ENCODE measurements around the gene IGF1. TPM values are rescaled to one million over a fixed set of nuclear protein-coding genes. Genes with fewer than 3 reads are reported as not detected.
A peak's percentile ranks its signal among the peaks of the same experiment; 100 is the strongest.

Gene IGF1
- 0.34 and 0.83 TPM in 2 replicates for total RNA-seq

DNA sequence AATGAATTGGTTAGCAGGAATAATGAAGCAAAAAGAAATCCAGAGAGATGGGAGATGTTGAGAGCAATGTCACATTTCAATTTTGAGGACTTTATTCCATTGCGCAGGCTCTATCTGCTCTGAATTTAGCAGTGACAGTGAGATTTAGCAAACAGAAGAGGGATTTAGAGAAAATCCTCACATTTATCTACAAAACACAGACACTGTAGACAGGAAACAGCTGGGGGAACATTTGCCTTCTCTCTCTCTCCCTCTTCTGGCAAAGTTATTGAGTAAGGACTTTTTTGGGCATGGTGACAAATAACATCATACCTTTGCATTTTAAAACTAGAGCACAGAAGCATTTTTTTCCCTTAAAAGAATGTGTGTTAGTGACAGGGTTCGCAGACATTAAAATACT, at the start of gene IGF1:
TSS of gene IGF1 (minus strand) at position 158 of the 400 bp plus-strand sequence. CDS start 182 bp downstream, outside the sequence.
- intact Hi-C loops (cut with micrococcal nuclease), result loop anchor here (5.0 kb wide), 3 partner anchors 247 to 688 kb away; partner anchors contain the start of gene DRAM1
- H3K9me3 Mint-ChIP-seq, result no peaks in the 10 kb centered on the region
- H3K27ac Mint-ChIP-seq, result peak within 1 kb of the TSS; percentile 14
- H3K4me1 Mint-ChIP-seq (ENCODE audit: low read depth), result peaks cover 42% of the 10 kb centered on the region
- H3K27me3 Mint-ChIP-seq (ENCODE audit: insufficient read depth), result no peaks in the 10 kb centered on the region
- H3K36me3 Mint-ChIP-seq (ENCODE audit: low read depth), result peaks cover 2% of the 10 kb centered on the region
- no peak within 1 kb of the TSS for H3K4me3 Mint-ChIP-seq
- no peak for DNase-seq (ENCODE audit: low spot score)

- Mint-ChIP-seq H3K36me3 (ENCODE audit: low read depth) (no peaks in the 10 kb centered on the region), H3K27ac (no peak overlapping the region), H3K4me1 (ENCODE audit: low read depth) (no peaks in the 10 kb centered on the region), H3K27me3 (ENCODE audit: insufficient read depth) (no peaks in the 10 kb centered on the region), H3K9me3 (no peaks in the 10 kb centered on the region), H3K4me3 (no peak overlapping the region)
- intact Hi-C loops (cut with micrococcal nuclease), result no loop called here
- no peak for DNase-seq (ENCODE audit: low spot score)
Measured at GRCh38 chr12:102528111-102528510, 47.7 kb upstream of the IGF1 start.

DNA sequence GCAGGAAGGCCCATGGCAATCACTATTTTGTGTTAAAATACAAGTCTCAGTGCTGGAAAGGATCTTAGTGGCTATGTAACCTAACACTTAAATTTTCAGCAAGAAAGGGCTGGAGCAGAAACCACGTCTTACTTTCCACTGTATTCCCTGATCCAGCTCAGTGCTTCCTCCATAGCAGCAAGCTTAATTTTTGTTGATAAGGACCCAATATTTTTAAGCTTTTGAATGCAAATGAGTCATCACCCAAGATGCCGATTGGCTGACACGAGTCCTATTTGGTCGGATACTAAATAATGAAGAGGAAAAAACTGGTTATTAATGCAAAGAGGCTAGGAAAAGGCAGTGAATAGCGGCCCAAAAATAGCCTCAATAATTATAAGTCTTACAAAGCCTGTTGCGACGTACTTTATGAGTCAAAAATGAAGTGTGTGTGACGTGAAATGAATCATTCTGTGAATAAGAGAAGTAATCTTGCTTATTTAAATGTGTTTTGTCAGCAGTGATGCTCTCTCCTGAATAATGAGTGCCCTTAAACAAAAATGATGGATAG, 46.9 kb upstream of the IGF1 start:
- no peaks in the 10 kb centered on the region for H3K27me3 Mint-ChIP-seq (ENCODE audit: insufficient read depth)
- no peaks in the 10 kb centered on the region for H3K36me3 Mint-ChIP-seq (ENCODE audit: low read depth)
- no peak overlapping the region for H3K4me3 Mint-ChIP-seq
- no peaks in the 10 kb centered on the region for H3K4me1 Mint-ChIP-seq (ENCODE audit: low read depth)
- H3K9me3 Mint-ChIP-seq, result no peaks in the 10 kb centered on the region
- H3K27ac Mint-ChIP-seq, result no peak overlapping the region
- no peak for DNase-seq (ENCODE audit: low spot score)
- intact Hi-C loops (cut with micrococcal nuclease), result no loop called here

- no peaks in the 10 kb centered on the region for H3K9me3 Mint-ChIP-seq
Measured at GRCh38 chr12:102526656-102527055, 46.3 kb upstream of the IGF1 start.

GRCh38 chr12:102522768-102523167, 42.4 kb upstream of the IGF1 start:
- no peaks in the 10 kb centered on the region for H3K9me3 Mint-ChIP-seq
- H3K36me3 Mint-ChIP-seq (ENCODE audit: low read depth), result no peaks in the 10 kb centered on the region
- DNase-seq (ENCODE audit: low spot score), result no peak
- no peak overlapping the region for H3K27ac Mint-ChIP-seq
- no peak overlapping the region for H3K4me3 Mint-ChIP-seq
- H3K4me1 Mint-ChIP-seq (ENCODE audit: low read depth), result no peaks in the 10 kb centered on the region
- intact Hi-C loops (cut with micrococcal nuclease), result no loop called here
- no peaks in the 10 kb centered on the region for H3K27me3 Mint-ChIP-seq (ENCODE audit: insufficient read depth)

More at GRCh38 chr12:102526656-102527055, 46.3 kb upstream of the IGF1 start:
- Mint-ChIP-seq H3K4me3 (no peak overlapping the region), H3K27ac (no peak overlapping the region), H3K27me3 (ENCODE audit: insufficient read depth) (no peaks in the 10 kb centered on the region), H3K4me1 (ENCODE audit: low read depth) (no peaks in the 10 kb centered on the region), H3K36me3 (ENCODE audit: low read depth) (no peaks in the 10 kb centered on the region)
- DNase-seq (ENCODE audit: low spot score), result no peak
- intact Hi-C loops (cut with micrococcal nuclease), result no loop called here

GRCh38 chr12:102521662-102522277, 41.4 kb upstream of the IGF1 start:
- no peak overlapping the region for H3K27ac Mint-ChIP-seq
- no peak for DNase-seq (ENCODE audit: low spot score)
- H3K9me3 Mint-ChIP-seq, result no peaks in the 10 kb centered on the region
- intact Hi-C loops (cut with micrococcal nuclease), result no loop called here
- H3K27me3 Mint-ChIP-seq (ENCODE audit: insufficient read depth), result no peaks in the 10 kb centered on the region
- no peak overlapping the region for H3K4me3 Mint-ChIP-seq
- H3K4me1 Mint-ChIP-seq (ENCODE audit: low read depth), result no peaks in the 10 kb centered on the region
- no peaks in the 10 kb centered on the region for H3K36me3 Mint-ChIP-seq (ENCODE audit: low read depth)

GRCh38 chr12:102518871-102519270, 38.5 kb upstream of the IGF1 start:
- Mint-ChIP-seq H3K9me3 (no peaks in the 10 kb centered on the region), H3K36me3 (ENCODE audit: low read depth) (no peaks in the 10 kb centered on the region), H3K4me3 (no peak overlapping the region), H3K27ac (no peak overlapping the region), H3K27me3 (ENCODE audit: insufficient read depth) (no peaks in the 10 kb centered on the region), H3K4me1 (ENCODE audit: low read depth) (no peaks in the 10 kb centered on the region)
- DNase-seq (ENCODE audit: low spot score), result no peak
- intact Hi-C loops (cut with micrococcal nuclease), result no loop called here

- Mint-ChIP-seq H3K36me3 (ENCODE audit: low read depth) (no peaks in the 10 kb centered on the region), H3K27ac (no peak overlapping the region), H3K4me1 (ENCODE audit: low read depth) (no peaks in the 10 kb centered on the region), H3K9me3 (no peaks in the 10 kb centered on the region), H3K27me3 (ENCODE audit: insufficient read depth) (no peaks in the 10 kb centered on the region), H3K4me3 (no peak overlapping the region)
- intact Hi-C loops (cut with micrococcal nuclease), result no loop called here
- DNase-seq (ENCODE audit: low spot score), result no peak
Measured at GRCh38 chr12:102514696-102515095, 34.3 kb upstream of the IGF1 start.

DNA sequence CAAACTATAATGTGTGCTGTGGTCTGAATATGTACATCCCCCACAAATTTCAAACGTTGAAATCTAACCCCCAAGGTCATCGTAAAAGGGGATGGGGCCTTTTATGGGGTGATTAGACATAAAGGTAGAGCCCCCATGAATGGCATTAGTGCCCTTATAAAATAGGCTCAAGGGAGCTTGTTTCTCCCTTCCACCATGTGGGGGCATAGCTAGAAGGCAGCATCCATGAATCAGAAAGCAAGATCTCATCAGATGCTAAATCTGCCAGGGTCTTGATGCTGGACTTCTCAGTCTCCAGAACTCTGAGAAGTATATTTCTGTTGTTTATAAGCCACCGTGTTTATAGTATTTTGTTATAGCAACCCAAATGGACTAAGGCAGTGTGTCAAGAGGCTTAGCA, 33.4 kb upstream of the IGF1 start:
- H3K27me3 Mint-ChIP-seq (ENCODE audit: insufficient read depth), result no peaks in the 10 kb centered on the region
- H3K4me1 Mint-ChIP-seq (ENCODE audit: low read depth), result no peaks in the 10 kb centered on the region
- H3K9me3 Mint-ChIP-seq, result no peaks in the 10 kb centered on the region
- intact Hi-C loops (cut with micrococcal nuclease), result no loop called here
- no peak overlapping the region for H3K27ac Mint-ChIP-seq
- no peak overlapping the region for H3K4me3 Mint-ChIP-seq
- DNase-seq (ENCODE audit: low spot score), result no peak
- H3K36me3 Mint-ChIP-seq (ENCODE audit: low read depth), result no peaks in the 10 kb centered on the region

DNA sequence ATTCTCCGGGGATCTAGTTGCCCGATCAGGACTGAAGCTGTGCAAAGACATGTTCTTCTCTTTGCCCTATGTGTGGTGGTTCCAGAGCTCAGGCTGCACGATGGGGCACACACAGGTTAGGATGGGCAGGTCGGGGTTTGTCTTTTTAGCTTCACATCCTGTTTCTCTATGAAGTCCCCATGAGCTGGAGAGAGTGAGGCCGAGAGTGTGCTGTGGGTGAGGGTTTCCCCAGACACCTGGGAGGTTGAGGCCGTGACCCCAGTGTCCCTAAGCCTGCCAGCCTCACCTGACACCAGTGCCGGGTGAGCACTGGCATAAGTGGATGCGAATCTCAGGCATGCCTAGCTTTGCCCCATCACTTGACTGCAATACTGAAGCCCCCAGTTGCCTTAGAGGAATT, 32.9 kb upstream of the IGF1 start:
- no peak overlapping the region for H3K27ac Mint-ChIP-seq
- H3K4me3 Mint-ChIP-seq, result no peak overlapping the region
- intact Hi-C loops (cut with micrococcal nuclease), result no loop called here
- H3K9me3 Mint-ChIP-seq, result no peaks in the 10 kb centered on the region
- H3K36me3 Mint-ChIP-seq (ENCODE audit: low read depth), result no peaks in the 10 kb centered on the region
- DNase-seq (ENCODE audit: low spot score), result no peak
- H3K27me3 Mint-ChIP-seq (ENCODE audit: insufficient read depth), result no peaks in the 10 kb centered on the region
- no peaks in the 10 kb centered on the region for H3K4me1 Mint-ChIP-seq (ENCODE audit: low read depth)

DNA sequence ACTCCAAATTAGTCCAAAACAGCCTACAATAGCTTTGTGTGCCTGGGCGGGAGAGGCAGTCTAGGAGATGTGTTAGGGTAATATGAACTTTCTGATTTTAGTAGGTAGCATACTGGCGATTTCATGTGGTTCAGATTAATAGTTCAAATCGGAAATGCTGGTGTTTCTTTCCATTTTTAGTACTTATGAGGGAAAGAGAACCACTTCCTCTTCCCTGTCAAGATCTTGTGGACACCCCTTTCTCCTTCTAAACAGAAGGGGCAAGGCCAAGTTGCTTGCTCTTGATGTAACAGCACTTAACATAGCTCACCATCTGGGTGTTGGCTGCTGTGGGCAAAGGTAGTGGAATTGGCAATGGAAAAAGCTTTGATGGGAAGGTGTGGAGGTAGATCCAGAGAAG, 32.2 kb upstream of the IGF1 start:
- H3K27me3 Mint-ChIP-seq (ENCODE audit: insufficient read depth), result no peaks in the 10 kb centered on the region
- no peak overlapping the region for H3K27ac Mint-ChIP-seq
- intact Hi-C loops (cut with micrococcal nuclease), result no loop called here
- no peaks in the 10 kb centered on the region for H3K36me3 Mint-ChIP-seq (ENCODE audit: low read depth)
- no peak for DNase-seq (ENCODE audit: low spot score)
- no peaks in the 10 kb centered on the region for H3K9me3 Mint-ChIP-seq
- no peaks in the 10 kb centered on the region for H3K4me1 Mint-ChIP-seq (ENCODE audit: low read depth)
- H3K4me3 Mint-ChIP-seq, result no peak overlapping the region

GRCh38 chr12:102511575-102511974, 31.2 kb upstream of the IGF1 start:
- no peaks in the 10 kb centered on the region for H3K36me3 Mint-ChIP-seq (ENCODE audit: low read depth)
- no peak for DNase-seq (ENCODE audit: low spot score)
- no peaks in the 10 kb centered on the region for H3K27me3 Mint-ChIP-seq (ENCODE audit: insufficient read depth)
- no peaks in the 10 kb centered on the region for H3K4me1 Mint-ChIP-seq (ENCODE audit: low read depth)
- no peak overlapping the region for H3K4me3 Mint-ChIP-seq
- H3K9me3 Mint-ChIP-seq, result no peaks in the 10 kb centered on the region
- intact Hi-C loops (cut with micrococcal nuclease), result no loop called here
- H3K27ac Mint-ChIP-seq, result no peak overlapping the region

- H3K9me3 Mint-ChIP-seq, result no peaks in the 10 kb centered on the region
- H3K27me3 Mint-ChIP-seq (ENCODE audit: insufficient read depth), result no peaks in the 10 kb centered on the region
- no peak for DNase-seq (ENCODE audit: low spot score)
- H3K27ac Mint-ChIP-seq, result no peak overlapping the region
- H3K4me1 Mint-ChIP-seq (ENCODE audit: low read depth), result no peaks in the 10 kb centered on the region
- no peak overlapping the region for H3K4me3 Mint-ChIP-seq
- no peaks in the 10 kb centered on the region for H3K36me3 Mint-ChIP-seq (ENCODE audit: low read depth)
- intact Hi-C loops (cut with micrococcal nuclease), result no loop called here
Measured at GRCh38 chr12:102510463-102510862, 30.1 kb upstream of the IGF1 start.

GRCh38 chr12:102510031-102510430, 29.7 kb upstream of the IGF1 start:
- Mint-ChIP-seq H3K4me1 (ENCODE audit: low read depth) (no peaks in the 10 kb centered on the region), H3K4me3 (no peak overlapping the region), H3K36me3 (ENCODE audit: low read depth) (no peaks in the 10 kb centered on the region), H3K9me3 (no peaks in the 10 kb centered on the region), H3K27me3 (ENCODE audit: insufficient read depth) (no peaks in the 10 kb centered on the region), H3K27ac (no peak overlapping the region)
- no peak for DNase-seq (ENCODE audit: low spot score)
- intact Hi-C loops (cut with micrococcal nuclease), result no loop called here
